GM13976 (cell line): ENCODE results near the gene EPHB2.

ENCODE experiments used
- DNase-seq: peaks from one replicate; pipeline ENCODE4 v3.0.0; 2012; ENCODE audit warnings: low spot score
- CTCF ChIP-seq: IDR thresholded peaks from 2 replicates; pipeline ENCODE4 v1.5.1; 2012; ENCODE audit warnings: borderline replicate concordance, mild to moderate bottlenecking; ENCODE audit not compliant: insufficient read depth; ENCODE audit errors: extremely low read depth, missing control alignments, control extremely low read depth
- in situ Hi-C: fragments of 300-500 bp; cut with MboI; formaldehyde crosslinking; loops from one replicate; pipeline ENCODE4 v1.12.0; 2022; ENCODE audit warnings: low sequenced_read_pairs, mixed read lengths, inconsistent platforms; ENCODE audit not compliant: unreplicated experiment

EPHB2 gene

GRCh38 chr1:22953057-22953739 is 242.6 kb downstream of the EPHB2 start:
- no peak for DNase-seq
- TF ChIP-seq CTCF: no peak
- in situ Hi-C loops: no loop called here

DNA sequence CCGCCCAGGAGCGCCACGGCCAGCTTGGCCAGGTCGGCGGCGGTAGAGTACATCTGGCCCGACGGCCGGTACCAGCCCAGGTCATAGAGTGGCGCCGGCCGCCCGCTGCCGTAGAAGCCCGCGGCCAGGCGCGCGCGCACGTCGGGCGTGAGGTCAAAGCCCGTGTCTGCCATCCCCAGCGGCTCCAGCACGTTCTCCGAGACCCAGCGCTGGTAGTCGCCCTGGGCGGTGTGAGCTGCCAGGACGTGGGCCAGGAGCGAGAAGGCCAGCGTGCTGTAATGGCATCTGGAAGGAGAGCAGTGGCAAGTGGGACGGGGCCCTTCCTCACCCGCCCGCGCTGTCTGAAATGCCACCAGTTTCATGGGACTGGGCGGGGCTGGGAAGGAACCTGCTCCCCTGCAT is 243.1 kb downstream of the EPHB2 start:
- TF ChIP-seq CTCF: no peak
- no peak for DNase-seq
- in situ Hi-C loops: no loop called here

- no peak for DNase-seq
- in situ Hi-C loops: no loop called here
- no peak for TF ChIP-seq CTCF
Measured at GRCh38 chr1:22955146-22955545, 244.5 kb downstream of the EPHB2 start.

DNA sequence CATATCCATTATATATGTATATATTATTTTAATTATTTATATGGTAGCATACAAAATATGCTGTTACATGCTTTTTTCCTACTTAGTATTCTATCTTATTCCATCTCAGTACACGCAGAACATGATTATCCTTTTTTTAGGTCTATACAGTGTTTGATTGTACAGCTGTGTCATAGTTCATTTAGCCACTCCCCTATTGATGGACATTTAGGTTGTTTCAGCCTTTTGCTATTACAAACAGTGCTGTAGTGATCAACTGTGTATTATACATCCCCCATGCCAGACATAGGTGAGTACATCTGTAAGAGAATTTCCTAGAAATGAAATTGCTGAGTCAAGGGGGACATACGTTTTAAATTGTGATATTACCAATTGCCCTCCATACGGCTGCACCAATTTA is 246.4 kb downstream of the EPHB2 start:
- in situ Hi-C loops: no loop called here
- TF ChIP-seq CTCF: no peak
- no peak for DNase-seq

DNA sequence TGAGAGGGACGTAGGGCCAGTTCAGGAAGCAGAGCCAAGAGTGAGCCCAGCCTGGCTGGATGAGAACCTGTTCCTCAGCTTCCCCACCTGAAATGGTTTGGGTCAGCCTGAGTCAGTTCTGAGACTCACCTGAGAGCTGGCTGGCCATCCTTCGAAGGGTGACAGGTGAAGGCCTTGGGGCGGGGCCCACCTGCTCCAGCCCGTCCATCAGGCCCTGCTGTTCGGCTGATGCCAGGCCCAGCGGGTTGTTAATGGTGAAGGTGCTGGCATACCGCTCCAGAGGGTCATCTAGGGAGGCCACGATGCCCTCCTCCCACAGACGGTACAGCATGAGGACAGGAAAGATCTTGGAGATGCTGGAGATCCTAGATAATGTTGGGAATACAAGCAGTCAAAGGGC is 247.9 kb downstream of the EPHB2 start:
- no peak for DNase-seq
- no peak for TF ChIP-seq CTCF
- in situ Hi-C loops: no loop called here

- in situ Hi-C loops: no loop called here
- TF ChIP-seq CTCF: no peak
- DNase-seq: no peak
Measured at GRCh38 chr1:22959545-22960360, 249.1 kb downstream of the EPHB2 start.
